Stimulated activated CD4-positive, alpha-beta T cell treated with anti-CD3 and anti-CD28 coated beads, Interleukin-15, amount 100 ng/mL, for 24 hours (primary cell): ENCODE data around the gene ANTKMT.
"Not testable (repeated sequence)": the region's sequence is repeated elsewhere in the genome, so short reads cannot be mapped to it uniquely, and the experiment has no call there.

Experiments used
- DNase-seq: peaks from one replicate; pipeline ENCODE4 v3.0.0-alpha.2; 2020

ANTKMT gene

GRCh38 chr16:728890-729744 is 8.2 kb downstream of the ANTKMT start:
- no peak for DNase-seq

GRCh38 chr16:729768-730665 is 9.1 kb downstream of the ANTKMT start:
- DNase-seq: no peak

- no peak for DNase-seq
Observed at GRCh38 chr16:730666-731509, 9.9 kb downstream of the ANTKMT start.

GRCh38 chr16:732332-732731 is 11.4 kb downstream of the ANTKMT start:
- DNase-seq: no peak

- no peak for DNase-seq
Observed at GRCh38 chr16:732936-733335, 12.0 kb downstream of the ANTKMT start.

- DNase-seq: peak; percentile 56
Observed at GRCh38 chr16:733382-734207, 12.6 kb downstream of the ANTKMT start.

- no peak for DNase-seq
Observed at GRCh38 chr16:734208-734980, 13.4 kb downstream of the ANTKMT start.

GRCh38 chr16:734981-735881 is 14.3 kb downstream of the ANTKMT start:
- DNase-seq: no peak

GRCh38 chr16:735982-736453 is 15.1 kb downstream of the ANTKMT start:
- DNase-seq: peak; percentile 79

- no peak for DNase-seq
Observed at GRCh38 chr16:736936-737481, 16.1 kb downstream of the ANTKMT start.

- DNase-seq: no peak
Observed at GRCh38 chr16:739560-740458, 18.9 kb downstream of the ANTKMT start.

- no peak for DNase-seq
Observed at GRCh38 chr16:740459-740763, 19.5 kb downstream of the ANTKMT start.

- DNase-seq: peak; percentile 94
Observed at GRCh38 chr16:740764-741505, 20.0 kb downstream of the ANTKMT start, which contains the start of gene CIAO3. CIAO3 (minus strand) TSS chr16:740997; CDS start chr16:740985, 12 bp downstream.

- no peak for DNase-seq
Observed at GRCh38 chr16:741986-742629, 21.2 kb downstream of the ANTKMT start.

- not testable (repeated sequence) for DNase-seq
Observed at GRCh38 chr16:742894-743293, 21.9 kb downstream of the ANTKMT start.

GRCh38 chr16:743794-744500 is 23.0 kb downstream of the ANTKMT start:
- no peak for DNase-seq

GRCh38 chr16:745739-746138 is 24.8 kb downstream of the ANTKMT start:
- peak; percentile 42 for DNase-seq
